ENCODE results near the gene CAPZA1. TPM values are rescaled to one million over a fixed set of nuclear protein-coding genes. Genes with fewer than 3 reads are reported as not detected.

CAPZA1 gene
- total and polyA plus RNA-seq, 2 of the 8 experiments (the other 6 are each of a cell fraction or from before 2014, with no cell fraction given), result 48.9 to 107 TPM

DNA sequence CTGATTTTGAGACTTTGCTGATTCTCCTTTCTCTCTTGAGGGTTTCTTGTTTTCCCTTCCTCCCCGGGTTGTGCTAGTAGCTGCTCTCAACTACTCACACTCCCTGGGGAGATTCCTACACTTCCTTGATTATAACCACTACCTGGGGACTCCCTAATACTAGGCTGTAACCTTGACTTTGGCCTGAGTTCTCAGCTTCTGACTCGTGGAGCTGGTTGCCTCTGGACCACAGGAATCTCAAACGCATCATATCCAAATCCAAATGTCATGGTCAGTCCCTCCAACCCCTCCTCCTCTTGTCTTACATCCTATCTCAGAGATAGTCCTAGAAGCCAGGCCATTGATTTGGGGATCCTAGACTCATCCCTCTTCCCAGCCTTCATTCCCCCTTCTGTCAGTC lies 66.8 kb downstream of the CAPZA1 start:
- Histone ChIP-seq H3K18ac (ENCODE audit: extremely low read depth, low read length) (no peak overlapping the region), H3K27ac (ENCODE audit: low read depth, low read length) (no peak overlapping the region), H2AK5ac (ENCODE audit: low read depth, low read length) (no peak overlapping the region), H3K4me3 (ENCODE audit: extremely low read depth in 1 of 4, insufficient read depth in 2 of 4, low read depth in 3 of 4, low read length in 4 of 4) (no peak overlapping the region), H3K9me3 (ENCODE audit: insufficient read depth in 2 of 2, low read depth in 1 of 2, low read length in 1 of 2) (no peaks in the 10 kb centered on the region), H3K14ac (ENCODE audit: insufficient read length) (no peak overlapping the region), H3K79me2 (ENCODE audit: control insufficient read depth in 1 of 2, insufficient read depth in 2 of 2, low read length in 2 of 2) (peaks cover 0 to 10% of the 10 kb centered on the region in 2 experiments; a peak in 2 of 4 replicates), H3K4ac (replicated peaks; ENCODE audit: insufficient read length, low read depth, low read length) (no peak overlapping the region), H3K79me1 (ENCODE audit: low read depth, low read length) (peaks cover 3% of the 10 kb centered on the region), H4K91ac (replicated peaks; ENCODE audit: insufficient read length, low read length) (no peak overlapping the region), H4K20me1 (replicated peaks in 1 of 2; ENCODE audit: control insufficient read depth in 1 of 2, insufficient read depth in 2 of 2, low read length in 2 of 2) (peaks cover 0 to 8% of the 10 kb centered on the region in 2 experiments), H4K8ac (ENCODE audit: extremely low read depth, insufficient read depth, low read length) (no peak overlapping the region), H3K4me2 (ENCODE audit: insufficient read depth in 1 of 2, low read depth in 2 of 2, low read length in 2 of 2) (no peak overlapping the region), H3K23ac (ENCODE audit: insufficient read length) (no peak overlapping the region), H3K4me1 (replicated peaks in 1 of 4; ENCODE audit: control insufficient read depth in 3 of 4, insufficient read depth in 4 of 4, low read length in 3 of 4) (peaks cover 0 to 2% (median 0%) of the 10 kb centered on the region in 4 experiments; a peak in 2 of 7 replicates), H3K36me3 (ENCODE audit: control insufficient read depth in 2 of 4, insufficient read depth in 4 of 4, low read length in 3 of 4) (peaks cover 0 to 11% (median 7%) of the 10 kb centered on the region in 4 experiments; a peak in 7 of 8 replicates), H4K5ac (ENCODE audit: insufficient read length, low read depth, low read length) (no peak overlapping the region), H3K56ac (replicated peaks; ENCODE audit: insufficient read length, low read depth, low read length) (no peak overlapping the region), H2BK12ac (ENCODE audit: low read depth, low read length) (no peak overlapping the region), H3K23me2 (ENCODE audit: low read depth, low read length) (no peaks in the 10 kb centered on the region), H2BK120ac (replicated peaks; ENCODE audit: low read depth, low read length) (no peak overlapping the region), H3K9ac (replicated peaks in 1 of 4; ENCODE audit: extremely low read depth in 1 of 4, low read depth in 3 of 4, low read length in 3 of 4) (no peak overlapping the region), H2BK20ac (ENCODE audit: low read length) (no peak overlapping the region), H2AFZ (ENCODE audit: low read length) (no peak overlapping the region), H3K27me3 (replicated peaks in 1 of 4; ENCODE audit: control insufficient read depth in 3 of 4, extremely low read depth in 1 of 4, insufficient read depth in 3 of 4, low read length in 3 of 4) (no peaks in the 10 kb centered on the region), H2BK5ac (ENCODE audit: low read depth, low read length) (no peak overlapping the region), H2BK15ac (ENCODE audit: low read length) (no peak overlapping the region)
- DNase-seq (ENCODE audit: low read depth in 1 of 2, low spot score in 2 of 2) (no peak), FAIRE-seq (no peak)
- 84% methylated on average over 3 of the region's 3 CpGs; no CpG with 5 or more reads in 1 of the 2 experiments for WGBS, 2 experiments (ENCODE audit: extremely low coverage in 1 of 2, insufficient coverage in 1 of 2, insufficient read length in 1 of 2, insufficient replicate concordance in 2 of 2, low coverage in 1 of 2, low lambda C conversion rate in 2 of 2, missing lambda C conversion rate in 1 of 2)
- ChIA-PET POLR2A (ENCODE audit: partially characterized antibody) (interaction anchor here (0.8 to 6.0 kb wide), 3 partner anchors 10 to 18 kb away, joined by 3 to 32 read pairs (median 4); no protein-coding TSS in a partner anchor), CTCF (ENCODE audit: partially characterized antibody) (interaction anchor here (0.8 kb wide), 1 partner anchor 30 kb away, joined by 3 read pairs; no protein-coding TSS in a partner anchor)
- TF ChIP-seq GTF2F1 (IDR thresholded peaks at IDR 0.05; ENCODE audit: borderline replicate concordance, low read depth, low read length) (no peak), SRF (IDR thresholded peaks at IDR 0.05; ENCODE audit: low read depth, low read length) (no peak), EZH2 (IDR thresholded peaks at IDR 0.05; ENCODE audit: low read depth, low read length, severe bottlenecking) (no peak), CHD2 (IDR thresholded peaks at IDR 0.05; ENCODE audit: low read length) (no peak), ATF2 (IDR thresholded peaks at IDR 0.05; ENCODE audit: low read length) (no peak), POU5F1 (IDR thresholded peaks at IDR 0.05; ENCODE audit: low read depth, low read length) (no peak), NRF1 (IDR thresholded peaks at IDR 0.05; ENCODE audit: low read depth, low read length) (no peak), POLR2AphosphoS5 (IDR thresholded peaks at IDR 0.05; ENCODE audit: low read depth, low read length) (no peak), SUZ12 (IDR thresholded peaks at IDR 0.05; ENCODE audit: low read length) (no peak), TAF7 (optimal IDR thresholded peaks at IDR 0.05; ENCODE audit: borderline replicate concordance, low read depth, low read length) (no peak)
- TF ChIP-seq, protein P1, sequence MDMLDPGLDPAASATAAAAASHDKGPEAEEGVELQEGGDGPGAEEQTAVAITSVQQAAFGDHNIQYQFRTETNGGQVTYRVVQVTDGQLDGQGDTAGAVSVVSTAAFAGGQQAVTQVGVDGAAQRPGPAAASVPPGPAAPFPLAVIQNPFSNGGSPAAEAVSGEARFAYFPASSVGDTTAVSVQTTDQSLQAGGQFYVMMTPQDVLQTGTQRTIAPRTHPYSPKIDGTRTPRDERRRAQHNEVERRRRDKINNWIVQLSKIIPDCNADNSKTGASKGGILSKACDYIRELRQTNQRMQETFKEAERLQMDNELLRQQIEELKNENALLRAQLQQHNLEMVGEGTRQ (IDR thresholded peaks at IDR 0.05; ENCODE audit: low read length), result no peak
